Measurements from ENCODE around the gene SF3B3. TPM values are rescaled to one million over a fixed set of nuclear protein-coding genes. Genes with fewer than 3 reads are reported as not detected.

Gene SF3B3
- total and polyA plus RNA-seq, 2 donors (not counting 1 experiment from before 2014, with no cell fraction given) = 67.1 to 266 TPM

DNA sequence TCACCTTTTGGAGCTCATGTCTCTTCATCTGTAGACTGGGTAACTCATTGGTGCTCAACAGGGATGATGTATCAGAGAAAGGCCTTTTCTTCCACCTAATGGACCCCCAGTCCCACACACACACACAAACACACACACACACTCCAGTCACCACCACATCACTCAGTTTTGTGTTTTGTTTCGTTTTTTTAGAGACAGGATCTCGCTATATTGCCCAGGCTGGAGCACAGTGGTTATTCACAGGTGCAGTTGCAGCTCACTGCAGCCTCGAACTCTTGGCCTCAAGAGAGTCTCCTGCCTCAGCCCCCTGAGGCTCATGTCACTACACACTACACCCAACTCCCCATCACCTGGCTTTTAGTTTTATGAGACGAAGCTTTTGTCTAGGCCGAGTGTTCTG, 55.6 kb downstream of the SF3B3 start:
- H3K9ac ChIP-seq (ENCODE audit: low read length) = no peak overlapping the region
- Mint-ChIP-seq H3K4me3 (no peak overlapping the region), H3K9me3 (ENCODE audit: insufficient read depth) (no peaks in the 10 kb centered on the region), H3K27me3 (no peaks in the 10 kb centered on the region), H3K4me1 (peaks cover 9% of the 10 kb centered on the region), H3K27ac (no peak overlapping the region)
- H3K27me3 ChIP-seq (replicated peaks in 1 of 4; ENCODE audit: control extremely low read depth in 1 of 4, control insufficient read depth in 3 of 4, insufficient read depth in 4 of 4, low read length in 3 of 4) = no peaks in the 10 kb centered on the region
- no CpG with 5 or more reads among the region's 5 CpGs for whole genome bisulfite sequencing (ENCODE audit: insufficient coverage)
- no peak overlapping the region for H3K4me3 ChIP-seq (ENCODE audit: control extremely low read depth in 1 of 5, extremely low read depth in 1 of 5, insufficient read depth in 1 of 5, low read depth in 2 of 5, low read length in 4 of 5)
- intact Hi-C loops (cut with micrococcal nuclease) = no loop called here
- TF ChIP-seq EZH2 (IDR thresholded peaks at IDR 0.05; ENCODE audit: borderline replicate concordance, insufficient read depth, low read depth, low read length, poor library complexity, severe bottlenecking) = no peak
- TF ChIP-seq, protein P1, sequence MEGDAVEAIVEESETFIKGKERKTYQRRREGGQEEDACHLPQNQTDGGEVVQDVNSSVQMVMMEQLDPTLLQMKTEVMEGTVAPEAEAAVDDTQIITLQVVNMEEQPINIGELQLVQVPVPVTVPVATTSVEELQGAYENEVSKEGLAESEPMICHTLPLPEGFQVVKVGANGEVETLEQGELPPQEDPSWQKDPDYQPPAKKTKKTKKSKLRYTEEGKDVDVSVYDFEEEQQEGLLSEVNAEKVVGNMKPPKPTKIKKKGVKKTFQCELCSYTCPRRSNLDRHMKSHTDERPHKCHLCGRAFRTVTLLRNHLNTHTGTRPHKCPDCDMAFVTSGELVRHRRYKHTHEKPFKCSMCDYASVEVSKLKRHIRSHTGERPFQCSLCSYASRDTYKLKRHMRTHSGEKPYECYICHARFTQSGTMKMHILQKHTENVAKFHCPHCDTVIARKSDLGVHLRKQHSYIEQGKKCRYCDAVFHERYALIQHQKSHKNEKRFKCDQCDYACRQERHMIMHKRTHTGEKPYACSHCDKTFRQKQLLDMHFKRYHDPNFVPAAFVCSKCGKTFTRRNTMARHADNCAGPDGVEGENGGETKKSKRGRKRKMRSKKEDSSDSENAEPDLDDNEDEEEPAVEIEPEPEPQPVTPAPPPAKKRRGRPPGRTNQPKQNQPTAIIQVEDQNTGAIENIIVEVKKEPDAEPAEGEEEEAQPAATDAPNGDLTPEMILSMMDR (IDR thresholded peaks at IDR 0.05) = no peak
- H2AFZ ChIP-seq (ENCODE audit: insufficient read depth, low read depth, low read length, poor library complexity, severe bottlenecking) = no peak overlapping the region
- ChIA-PET POLR2A (no interaction called here), CTCF (no interaction called here)
- no peak overlapping the region for H3K27ac ChIP-seq (ENCODE audit: low read length in 2 of 2)
- H3K9me3 ChIP-seq (ENCODE audit: control extremely low read depth in 1 of 3, control insufficient read depth in 2 of 3, insufficient read depth in 1 of 3, low read length in 2 of 3) = no peaks in the 10 kb centered on the region
- DNase-seq = no peak
- H3K36me3 ChIP-seq (replicated peaks in 1 of 2; ENCODE audit: control extremely low read depth in 1 of 2, control insufficient read depth in 1 of 2, extremely low read depth in 1 of 2, insufficient read depth in 2 of 2, low read length in 1 of 2) = peaks cover 0 to 5% of the 10 kb centered on the region in 2 experiments
- H3K4me2 ChIP-seq (replicated peaks; ENCODE audit: low read depth, low read length, poor library complexity, severe bottlenecking) = no peak overlapping the region
- H3K4me1 ChIP-seq (ENCODE audit: control insufficient read depth in 2 of 2, insufficient read depth in 2 of 2, low read length in 2 of 2) = peaks cover 0 to 5% of the 10 kb centered on the region in 2 donors
- H3K79me2 ChIP-seq (ENCODE audit: control insufficient read depth, insufficient read depth, low read length) = no peaks in the 10 kb centered on the region
- no peak for ATAC-seq (ENCODE audit: low read depth)
- H4K20me1 ChIP-seq (ENCODE audit: control insufficient read depth, insufficient read depth, low read length, poor library complexity, severe bottlenecking) = no peaks in the 10 kb centered on the region

DNA sequence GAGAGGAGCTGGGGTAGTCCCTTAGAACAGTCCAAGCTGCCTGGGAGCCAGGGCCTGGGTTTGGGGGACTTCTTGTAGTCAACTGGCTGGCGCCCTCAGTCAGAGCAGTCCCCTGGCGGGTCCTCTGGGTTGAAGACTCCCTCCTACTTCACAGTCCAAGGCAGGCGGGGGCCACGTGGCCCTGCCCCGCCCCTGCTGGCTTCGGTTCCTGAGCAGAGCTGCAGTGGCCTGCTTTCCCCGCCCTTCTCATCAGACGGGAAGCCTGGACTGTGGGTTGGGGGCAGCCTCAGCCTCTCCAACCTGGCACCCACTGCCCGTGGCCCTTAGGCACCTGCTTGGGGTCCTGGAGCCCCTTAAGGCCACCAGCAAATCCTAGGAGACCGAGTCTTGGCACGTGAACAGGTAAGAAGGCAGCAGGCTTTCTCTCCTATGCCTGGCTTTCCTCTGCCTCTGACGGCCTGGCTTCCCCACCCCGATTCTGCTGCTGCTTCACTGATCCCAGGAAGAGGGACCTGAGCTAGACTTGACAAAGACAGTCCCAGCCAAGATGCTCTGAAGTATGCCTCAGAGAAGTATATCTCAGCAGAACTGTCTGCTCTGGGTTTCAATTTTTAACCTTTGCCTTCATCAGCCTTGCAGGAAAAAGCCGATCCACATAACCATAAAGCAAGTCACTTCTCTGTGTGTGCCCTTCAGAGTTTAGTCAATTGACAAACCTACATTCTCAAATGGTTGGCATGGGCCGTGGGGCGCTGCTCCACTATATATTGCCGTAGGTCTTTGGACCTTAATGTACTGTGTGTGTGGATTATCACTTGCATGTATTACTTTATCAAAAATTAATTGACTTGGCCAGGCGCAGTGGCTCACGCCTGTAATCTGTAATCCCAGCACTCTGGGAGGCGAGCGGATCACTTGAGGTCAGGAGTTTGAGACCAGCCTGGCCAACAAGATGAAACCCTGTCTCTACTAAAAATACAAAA, 56.3 kb downstream of the SF3B3 start:
- H3K9me3 Mint-ChIP-seq (ENCODE audit: insufficient read depth) = no peaks in the 10 kb centered on the region
- TF ChIP-seq, protein P1 (IDR thresholded peaks at IDR 0.05) = no peak
- no peak overlapping the region for H3K27ac Mint-ChIP-seq

More for the DNA sequence above, 56.3 kb downstream of the SF3B3 start:
- H3K9ac ChIP-seq (ENCODE audit: low read length) = no peak overlapping the region
- H3K27me3 Mint-ChIP-seq = no peaks in the 10 kb centered on the region
- H2AFZ ChIP-seq (ENCODE audit: insufficient read depth, low read depth, low read length, poor library complexity, severe bottlenecking) = no peak overlapping the region
- H3K4me3 Mint-ChIP-seq = no peak overlapping the region
- intact Hi-C loops (cut with micrococcal nuclease) = no loop called here
- no peaks in the 10 kb centered on the region for H3K27me3 ChIP-seq (replicated peaks in 1 of 4; ENCODE audit: control extremely low read depth in 1 of 4, control insufficient read depth in 3 of 4, insufficient read depth in 4 of 4, low read length in 3 of 4)
- no peaks in the 10 kb centered on the region for H3K36me3 ChIP-seq (replicated peaks in 1 of 2; ENCODE audit: control extremely low read depth in 1 of 2, control insufficient read depth in 1 of 2, extremely low read depth in 1 of 2, insufficient read depth in 2 of 2, low read length in 1 of 2)
- H3K4me1 ChIP-seq (ENCODE audit: control insufficient read depth in 2 of 2, insufficient read depth in 2 of 2, low read length in 2 of 2) = peaks cover 0 to 5% of the 10 kb centered on the region in 2 donors
- 78% methylated on average over 14 of the region's 21 CpGs for WGBS (ENCODE audit: insufficient coverage)
- H3K4me2 ChIP-seq (replicated peaks; ENCODE audit: low read depth, low read length, poor library complexity, severe bottlenecking) = no peak overlapping the region
- H3K9me3 ChIP-seq (ENCODE audit: control extremely low read depth in 1 of 3, control insufficient read depth in 2 of 3, insufficient read depth in 1 of 3, low read length in 2 of 3) = no peaks in the 10 kb centered on the region
- H3K27ac ChIP-seq (ENCODE audit: low read length in 2 of 2) = no peak overlapping the region
- H3K4me3 ChIP-seq (ENCODE audit: control extremely low read depth in 1 of 5, extremely low read depth in 1 of 5, insufficient read depth in 1 of 5, low read depth in 2 of 5, low read length in 4 of 5) = no peak overlapping the region
- DNase-seq (no peak), ATAC-seq (ENCODE audit: low read depth) (no peak)
- ChIA-PET CTCF (no interaction called here), POLR2A (no interaction called here)
- H3K4me1 Mint-ChIP-seq = peaks cover 7% of the 10 kb centered on the region
- no peaks in the 10 kb centered on the region for H3K79me2 ChIP-seq (ENCODE audit: control insufficient read depth, insufficient read depth, low read length)
- H4K20me1 ChIP-seq (ENCODE audit: control insufficient read depth, insufficient read depth, low read length, poor library complexity, severe bottlenecking) = no peaks in the 10 kb centered on the region
